Measurements from ENCODE around the gene ZBTB7C.
A peak's percentile ranks its signal among the peaks of the same experiment; 100 is the strongest.

The ZBTB7C gene

GRCh38 chr18:48109961-48110493 is 299.2 kb downstream of the ZBTB7C start:
- H3K4me2 ChIP-seq (ENCODE audit: insufficient read depth, low read length): no peak overlapping the region
- H2AFZ ChIP-seq (ENCODE audit: low read depth, low read length): no peak overlapping the region
- no peaks in the 10 kb centered on the region for H3K4me1 ChIP-seq (ENCODE audit: insufficient read depth, low read length)
- TF ChIP-seq EZH2 (IDR thresholded peaks at IDR 0.05; ENCODE audit: borderline replicate concordance, low read depth, low read length, severe bottlenecking) (no peak), CTCF (IDR thresholded peaks at IDR 0.05; ENCODE audit: borderline replicate concordance, extremely low read depth, low read length, poor library complexity, severe bottlenecking) (no peak)
- ATAC-seq (ENCODE audit: insufficient read depth, low read depth) (no peak), DNase-seq (no peak)
- no peaks in the 10 kb centered on the region for H3K36me3 ChIP-seq (ENCODE audit: insufficient read depth, low read length)
- no peak overlapping the region for H3K27ac ChIP-seq (ENCODE audit: low read length)
- peaks cover 5% of the 10 kb centered on the region; the same call in 1 of the 2 replicates for H4K20me1 ChIP-seq (ENCODE audit: insufficient read depth, low read length)
- H3K79me2 ChIP-seq (ENCODE audit: insufficient read depth, low read length): no peaks in the 10 kb centered on the region
- no peak overlapping the region for H3K9ac ChIP-seq (ENCODE audit: low read depth, low read length)
- H3K4me3 ChIP-seq (ENCODE audit: low read depth in 1 of 2, low read length in 2 of 2): no peak overlapping the region
- H3K27me3 ChIP-seq (ENCODE audit: insufficient read depth, low read length, poor library complexity): no peaks in the 10 kb centered on the region
- H3K9me3 ChIP-seq (ENCODE audit: insufficient read depth, low read length, severe bottlenecking): no peaks in the 10 kb centered on the region

- Histone ChIP-seq H3K4me2 (ENCODE audit: insufficient read depth, low read length) (no peak overlapping the region), H3K27me3 (ENCODE audit: insufficient read depth, low read length, poor library complexity) (no peaks in the 10 kb centered on the region), H3K27ac (ENCODE audit: low read length) (no peak overlapping the region), H3K9ac (ENCODE audit: low read depth, low read length) (no peak overlapping the region), H3K9me3 (ENCODE audit: insufficient read depth, low read length, severe bottlenecking) (no peaks in the 10 kb centered on the region), H2AFZ (ENCODE audit: low read depth, low read length) (no peak overlapping the region), H4K20me1 (ENCODE audit: insufficient read depth, low read length) (peaks cover 5% of the 10 kb centered on the region; the same call in 1 of the 2 replicates), H3K79me2 (ENCODE audit: insufficient read depth, low read length) (no peaks in the 10 kb centered on the region), H3K36me3 (ENCODE audit: insufficient read depth, low read length) (no peaks in the 10 kb centered on the region), H3K4me1 (ENCODE audit: insufficient read depth, low read length) (no peaks in the 10 kb centered on the region), H3K4me3 (ENCODE audit: low read depth in 1 of 2, low read length in 2 of 2) (no peak overlapping the region)
- peak; percentile 44 for DNase-seq
- no peak for TF ChIP-seq EZH2 (IDR thresholded peaks at IDR 0.05; ENCODE audit: borderline replicate concordance, low read depth, low read length, severe bottlenecking)
- no peak for TF ChIP-seq CTCF (IDR thresholded peaks at IDR 0.05; ENCODE audit: borderline replicate concordance, extremely low read depth, low read length, poor library complexity, severe bottlenecking)
- peak; percentile 86 for ATAC-seq (ENCODE audit: insufficient read depth, low read depth)
Observed at GRCh38 chr18:48108136-48108535, 301.0 kb downstream of the ZBTB7C start.

- Histone ChIP-seq H4K20me1 (ENCODE audit: insufficient read depth, low read length) (peaks cover 5% of the 10 kb centered on the region; the same call in 1 of the 2 replicates), H3K9ac (ENCODE audit: low read depth, low read length) (no peak overlapping the region), H2AFZ (ENCODE audit: low read depth, low read length) (no peak overlapping the region), H3K79me2 (ENCODE audit: insufficient read depth, low read length) (no peaks in the 10 kb centered on the region), H3K9me3 (ENCODE audit: insufficient read depth, low read length, severe bottlenecking) (no peaks in the 10 kb centered on the region), H3K4me3 (ENCODE audit: low read depth in 1 of 2, low read length in 2 of 2) (no peak overlapping the region), H3K27ac (ENCODE audit: low read length) (no peak overlapping the region), H3K27me3 (ENCODE audit: insufficient read depth, low read length, poor library complexity) (no peaks in the 10 kb centered on the region), H3K36me3 (ENCODE audit: insufficient read depth, low read length) (no peaks in the 10 kb centered on the region), H3K4me2 (ENCODE audit: insufficient read depth, low read length) (no peak overlapping the region), H3K4me1 (ENCODE audit: insufficient read depth, low read length) (no peaks in the 10 kb centered on the region)
- no peak for ATAC-seq (ENCODE audit: insufficient read depth, low read depth)
- TF ChIP-seq CTCF (IDR thresholded peaks at IDR 0.05; ENCODE audit: borderline replicate concordance, extremely low read depth, low read length, poor library complexity, severe bottlenecking) (no peak), EZH2 (IDR thresholded peaks at IDR 0.05; ENCODE audit: borderline replicate concordance, low read depth, low read length, severe bottlenecking) (no peak)
- no peak for DNase-seq
Observed at GRCh38 chr18:48106976-48107781, 302.0 kb downstream of the ZBTB7C start.
